Fibroblast of gingiva (primary cell): ENCODE measurements around the gene AKAP9.
A peak's percentile ranks its signal among the peaks of the same experiment; 100 is the strongest.
"Not testable (repeated sequence)": the region's sequence is repeated elsewhere in the genome, so short reads cannot be mapped to it uniquely, and the experiment has no call there.

ENCODE experiments used
- DNase-seq: peaks from one replicate; pipeline ENCODE4 v3.0.0-alpha.2; 2011; ENCODE audit warnings: low read depth

AKAP9 gene

GRCh38 chr7:92010215-92010614 lies 69.6 kb downstream of the AKAP9 start:
- DNase-seq, result no peak

- no peak for DNase-seq
Measured at GRCh38 chr7:92013611-92014010, 72.9 kb downstream of the AKAP9 start.

GRCh38 chr7:92020636-92021035 lies 80.0 kb downstream of the AKAP9 start:
- no peak for DNase-seq

DNA sequence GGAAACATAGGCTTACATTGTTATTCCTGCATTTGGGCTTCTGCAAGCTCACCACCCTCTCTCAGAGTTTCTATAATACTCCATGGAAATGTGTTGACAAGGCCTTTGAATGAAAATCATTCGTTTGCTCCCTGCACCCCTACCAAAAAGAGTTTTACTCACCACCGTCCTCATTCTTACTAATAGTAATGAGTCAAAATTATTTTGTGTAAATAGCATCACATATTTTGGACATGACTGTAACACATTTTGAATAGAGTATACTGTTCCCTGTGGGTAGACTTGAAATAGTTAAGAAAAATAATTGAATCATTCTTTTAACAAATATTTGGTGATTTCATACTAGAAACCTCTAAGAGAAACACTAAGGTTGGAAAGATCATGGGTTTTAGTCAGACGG lies 84.6 kb downstream of the AKAP9 start:
- peak; percentile 32 for DNase-seq

GRCh38 chr7:92026635-92027034 lies 86.0 kb downstream of the AKAP9 start:
- DNase-seq, result not testable (repeated sequence)

GRCh38 chr7:92027128-92027527 lies 86.5 kb downstream of the AKAP9 start:
- DNase-seq, result not testable (repeated sequence)

GRCh38 chr7:92028226-92028625 lies 87.6 kb downstream of the AKAP9 start:
- DNase-seq, result no peak

DNA sequence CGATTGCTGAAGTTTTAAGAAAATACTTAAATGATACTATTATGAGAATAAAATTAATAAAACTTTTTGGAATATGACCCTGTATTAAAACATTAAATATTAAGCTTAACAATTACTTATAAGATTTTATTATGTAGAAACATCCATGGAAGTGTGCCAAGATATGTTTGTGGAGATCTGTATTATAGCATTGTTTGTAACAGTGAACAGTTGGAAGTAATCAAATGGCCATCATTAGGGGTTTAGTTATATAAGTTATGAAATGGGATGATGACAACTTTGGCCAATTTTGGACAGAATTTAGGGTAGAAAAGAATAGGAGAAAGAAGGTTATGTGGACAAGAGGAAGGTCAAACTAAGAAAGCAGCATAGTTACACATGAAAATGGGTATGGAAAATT lies 88.0 kb downstream of the AKAP9 start:
- no peak for DNase-seq

DNA sequence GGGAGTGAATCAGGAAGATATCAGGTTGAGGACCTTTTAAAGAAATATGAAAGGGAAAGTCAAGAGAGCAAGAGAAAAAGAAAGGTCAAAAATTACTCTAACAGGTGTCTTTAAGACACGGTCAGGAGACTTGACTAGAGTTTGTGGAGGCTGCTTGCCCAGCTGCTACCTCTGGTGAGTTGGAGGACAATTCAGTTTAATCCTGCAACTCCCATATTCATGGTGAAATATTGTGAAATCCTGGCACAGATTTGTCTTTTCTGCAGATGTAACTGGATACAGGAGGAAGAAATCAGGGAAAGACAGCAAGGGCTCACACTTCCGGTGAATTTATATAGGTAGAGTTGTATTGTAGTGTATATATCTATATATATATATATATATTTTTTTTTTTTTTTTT lies 93.5 kb downstream of the AKAP9 start:
- DNase-seq, result peak; percentile 68

- DNase-seq, result no peak
Measured at GRCh38 chr7:92035576-92035975, 94.9 kb downstream of the AKAP9 start.

DNA sequence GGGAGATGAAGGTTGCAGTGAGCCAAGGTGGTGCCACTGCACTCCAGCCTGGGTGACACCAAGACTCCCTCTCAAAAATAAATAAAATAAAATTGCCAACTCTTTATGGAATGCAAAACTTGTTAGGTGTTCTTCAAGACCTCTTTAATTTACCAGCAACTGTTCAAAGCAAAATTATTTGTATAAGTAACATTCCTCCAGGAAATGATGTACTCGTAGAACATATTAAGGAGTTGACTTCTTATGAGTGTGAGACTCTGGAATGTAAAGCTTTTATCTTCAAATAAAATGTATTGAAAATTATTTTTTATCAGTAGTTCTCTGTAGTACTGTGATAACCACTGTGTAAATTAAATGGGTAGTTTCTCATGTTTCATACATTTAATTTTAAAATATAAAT lies 99.2 kb downstream of the AKAP9 start:
- no peak for DNase-seq

GRCh38 chr7:92042056-92042737 lies 101.5 kb downstream of the AKAP9 start:
- no peak for DNase-seq

- DNase-seq, result no peak
Measured at GRCh38 chr7:92043098-92043497, 102.4 kb downstream of the AKAP9 start.

- no peak for DNase-seq
Measured at GRCh38 chr7:92043637-92044036, 103.0 kb downstream of the AKAP9 start.

DNA sequence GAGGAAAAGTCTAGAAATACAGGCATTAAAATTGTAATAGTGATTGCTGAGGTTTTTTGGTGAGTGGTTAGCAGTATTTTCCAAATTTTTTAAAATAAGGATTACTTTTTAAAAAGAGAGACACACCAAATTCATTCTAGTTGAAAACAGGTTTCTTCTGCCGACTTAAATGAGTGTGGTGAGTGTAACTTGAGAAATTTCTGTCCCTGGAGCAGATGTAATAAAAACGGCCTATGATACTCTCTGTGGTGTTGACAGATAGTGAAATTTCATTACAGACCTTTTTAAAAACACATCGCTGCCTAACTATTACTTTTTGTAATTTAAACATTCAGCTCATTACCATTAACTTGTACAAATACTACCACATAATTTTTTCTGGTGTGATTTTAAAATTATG lies 103.5 kb downstream of the AKAP9 start:
- DNase-seq, result no peak

GRCh38 chr7:92044940-92045339 lies 104.3 kb downstream of the AKAP9 start:
- DNase-seq, result no peak

DNA sequence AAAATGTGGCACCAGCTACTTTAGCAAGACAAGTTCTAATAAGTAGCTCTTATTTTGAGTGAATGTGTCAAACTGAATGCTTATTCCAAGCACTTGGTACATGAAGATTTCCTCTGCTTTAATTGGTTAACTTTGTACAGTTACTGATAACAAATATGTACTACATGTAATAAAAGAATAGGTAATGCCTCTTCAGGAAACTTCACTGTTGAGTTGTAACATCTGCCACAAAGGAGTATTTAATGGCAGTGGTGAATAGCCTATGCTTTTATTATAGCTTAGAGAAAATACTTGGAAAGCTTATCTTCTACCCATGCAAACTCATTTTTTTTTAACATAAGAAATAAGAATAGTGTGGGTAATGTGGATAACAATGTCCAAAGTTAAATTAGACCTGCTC lies 111.0 kb downstream of the AKAP9 start:
- DNase-seq, result no peak

- no peak for DNase-seq
Measured at GRCh38 chr7:92052159-92052558, 111.5 kb downstream of the AKAP9 start.

DNA sequence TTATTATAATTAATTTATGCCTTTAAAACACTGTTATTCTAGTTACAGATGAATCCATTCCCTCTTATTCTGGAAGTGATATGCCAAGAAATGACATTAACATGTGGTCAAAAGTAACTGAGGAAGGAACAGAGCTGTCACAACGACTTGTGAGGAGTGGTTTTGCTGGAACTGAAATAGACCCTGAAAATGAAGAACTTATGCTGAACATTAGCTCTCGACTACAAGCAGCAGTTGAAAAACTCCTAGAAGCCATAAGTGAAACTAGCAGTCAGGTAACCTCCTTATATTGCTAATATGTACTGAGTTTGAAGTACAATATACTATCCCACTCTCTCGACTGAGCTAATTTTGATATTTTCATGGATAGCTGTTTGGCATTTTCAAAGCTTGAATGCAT lies 112.0 kb downstream of the AKAP9 start:
- DNase-seq, result no peak

- DNase-seq, result no peak
Measured at GRCh38 chr7:92053312-92053711, 112.7 kb downstream of the AKAP9 start.

GRCh38 chr7:92056286-92056685 lies 115.6 kb downstream of the AKAP9 start:
- DNase-seq, result no peak

DNA sequence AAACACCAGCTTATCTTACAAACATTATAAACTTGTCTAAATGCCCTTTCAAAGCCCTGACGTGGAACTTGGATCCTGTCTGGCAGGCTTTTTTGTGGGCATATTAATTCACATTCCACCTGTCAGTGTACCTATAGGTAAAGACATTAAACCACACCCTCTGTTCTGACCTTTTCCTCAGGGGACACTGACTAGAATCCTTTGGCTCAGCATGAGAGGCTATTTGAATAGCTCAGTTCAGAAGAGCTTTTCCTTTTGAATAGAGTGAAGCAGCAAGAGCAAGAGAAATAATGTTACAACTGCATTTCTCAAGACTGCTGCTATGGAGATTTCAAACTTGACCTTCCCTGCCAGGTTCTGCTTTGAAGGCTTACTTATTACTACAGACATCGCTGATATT lies 116.7 kb downstream of the AKAP9 start:
- DNase-seq, result no peak

DNA sequence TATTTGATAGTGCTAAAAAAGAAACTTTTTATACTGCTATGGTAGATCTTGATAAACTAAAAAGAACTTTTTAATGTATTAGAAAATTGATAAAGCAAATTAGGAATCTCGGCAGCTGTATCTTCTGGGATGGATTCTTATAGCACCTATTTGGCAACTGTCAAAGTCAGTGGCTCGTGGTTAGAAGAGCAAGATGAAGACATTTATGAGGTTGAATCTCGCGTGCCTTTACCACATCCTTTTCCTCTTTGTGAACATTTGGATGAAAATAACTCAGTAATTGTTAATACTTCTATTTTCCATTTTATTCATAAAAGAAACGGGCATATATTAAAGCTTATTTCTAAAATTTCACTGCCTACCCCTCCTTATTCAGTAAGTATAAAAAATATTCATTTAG lies 117.4 kb downstream of the AKAP9 start:
- no peak for DNase-seq

DNA sequence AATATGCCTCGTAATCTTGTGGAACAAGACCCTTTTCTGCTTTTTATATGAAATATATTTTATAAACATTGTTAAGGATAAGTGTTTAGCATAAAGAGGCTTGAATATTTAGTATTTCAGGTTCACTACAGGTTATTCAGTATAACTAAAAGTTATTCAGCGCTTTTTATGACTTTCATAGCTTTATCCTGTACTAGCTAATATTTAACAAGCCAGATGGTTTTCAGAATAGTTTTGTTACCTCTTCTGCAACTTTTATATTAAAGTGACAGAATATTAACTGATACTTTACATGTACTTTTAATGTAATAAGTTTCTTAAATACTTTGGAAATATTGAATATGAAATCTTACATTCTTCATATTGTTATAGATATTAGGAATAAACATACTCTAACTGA lies 118.2 kb downstream of the AKAP9 start:
- DNase-seq, result no peak

GRCh38 chr7:92061154-92061553 lies 120.5 kb downstream of the AKAP9 start:
- DNase-seq, result no peak
